ENCODE results near the gene ARPP21.
A peak's percentile ranks its signal among the peaks of the same experiment; 100 is the strongest.

The ARPP21 gene

GRCh38 chr3:35787936-35788335, 148.6 kb downstream of the ARPP21 start:
- no peak for TF ChIP-seq ARNTL (CRISPR knock-in tag; IDR thresholded peaks at IDR 0.05; ENCODE audit: borderline replicate concordance, low read depth)
- no peak for TF ChIP-seq ESRRG (CRISPR knock-in tag; IDR thresholded peaks at IDR 0.05)
- TF ChIP-seq RARB (CRISPR knock-in tag; IDR thresholded peaks at IDR 0.05), result no peak
- no peak for TF ChIP-seq GLIS3 (CRISPR knock-in tag; IDR thresholded peaks at IDR 0.05)
- TF ChIP-seq ZFP30 (CRISPR knock-in tag; IDR thresholded peaks at IDR 0.05), result no peak
- TF ChIP-seq POU6F1 (CRISPR knock-in tag; IDR thresholded peaks at IDR 0.05; ENCODE audit: borderline replicate concordance, low read depth), result no peak
- no peak for TF ChIP-seq PATZ1 (CRISPR knock-in tag; IDR thresholded peaks at IDR 0.05; ENCODE audit: borderline replicate concordance)
- no peak for TF ChIP-seq SNAI2 (CRISPR knock-in tag; IDR thresholded peaks at IDR 0.05)
- TF ChIP-seq ISL1 (CRISPR knock-in tag; IDR thresholded peaks at IDR 0.05), result no peak
- TF ChIP-seq TSHZ2 (CRISPR knock-in tag; IDR thresholded peaks at IDR 0.05), result no peak
- no peak for TF ChIP-seq TCF4 (CRISPR knock-in tag; IDR thresholded peaks at IDR 0.05; ENCODE audit: borderline replicate concordance)
- no peak for TF ChIP-seq CSDC2 (CRISPR knock-in tag; IDR thresholded peaks at IDR 0.05)
- no peak for TF ChIP-seq TOX (CRISPR knock-in tag; IDR thresholded peaks at IDR 0.05; ENCODE audit: borderline replicate concordance)
- TF ChIP-seq ZNF70 (CRISPR knock-in tag; IDR thresholded peaks at IDR 0.05), result no peak
- TF ChIP-seq ZNF565 (CRISPR knock-in tag; conservative IDR thresholded peaks at IDR 0.05; ENCODE audit: low read depth), result no peak
- TF ChIP-seq ZC3H10 (CRISPR knock-in tag; IDR thresholded peaks at IDR 0.05), result no peak
- no peak for TF ChIP-seq OSR1 (CRISPR knock-in tag; IDR thresholded peaks at IDR 0.05)
- TF ChIP-seq ZFP3 (CRISPR knock-in tag; IDR thresholded peaks at IDR 0.05), result no peak
- no peak for TF ChIP-seq CSRNP3 (CRISPR knock-in tag; IDR thresholded peaks at IDR 0.05)
- no peak for TF ChIP-seq CREB5 (CRISPR knock-in tag; IDR thresholded peaks at IDR 0.05; ENCODE audit: low read depth)
- ATAC-seq, result no peak

- TF ChIP-seq PPARA (CRISPR knock-in tag; IDR thresholded peaks at IDR 0.05; ENCODE audit: borderline replicate concordance) (no peak), TCF4 (CRISPR knock-in tag; IDR thresholded peaks at IDR 0.05; ENCODE audit: borderline replicate concordance) (peak; percentile 35; the same call in 1 of the 2 replicates), TSHZ2 (CRISPR knock-in tag; IDR thresholded peaks at IDR 0.05) (peak; percentile 10; the same call in 1 of the 2 replicates)
- ATAC-seq, result no peak; the same call in 2 of the 3 replicates
These were observed 149.9 kb downstream of the ARPP21 start for GRCh38 chr3:35789042-35789831.
